PC-9 (cell line): ENCODE data around the gene EED.

Experiments
- CTCF ChIP-seq: fragments of 200-600 bp; sonication (generic); conservative IDR thresholded peaks from 2 replicates; pipeline ENCODE4 v1.6.1; 2017; ENCODE audit warnings: mixed run types, antibody characterized with exemption, mild to moderate bottlenecking, moderate library complexity
- EZH2 ChIP-seq: fragments of 200-600 bp; sonication (generic); IDR thresholded peaks from 2 replicates; pipeline ENCODE4 v1.8.0; 2017; ENCODE audit warnings: antibody characterized with exemption, low read depth

GRCh38 chr11:86244063-86244521 lies 461 bp upstream of the EED start:
- TF ChIP-seq CTCF: no peak
- TF ChIP-seq EZH2: no peak
